HepG2 (cell line): ENCODE data around the gene NEK8. TPM values are rescaled to one million over a fixed set of nuclear protein-coding genes. Genes with fewer than 3 reads are reported as not detected.

Source experiments
- EEA1 ChIP-seq: sonication (generic); formaldehyde crosslinking; IDR thresholded peaks from 2 replicates; pipeline ENCODE4 v1.5.1; 2020; ENCODE audit warnings: mild to moderate bottlenecking, missing genetic modification reagents, borderline replicate concordance
- HDAC6 ChIP-seq: fragments of 200-600 bp; sonication (generic); IDR thresholded peaks from 2 replicates; pipeline ENCODE4 v1.7.0; 2017; ENCODE audit warnings: mild to moderate bottlenecking, antibody characterized with exemption, low read length, low read depth
- JUNB ChIP-seq: sonication (generic); formaldehyde crosslinking; IDR thresholded peaks from 2 replicates; pipeline ENCODE4 v1.8.0; 2022; ENCODE audit warnings: missing genetic modification reagents, mild to moderate bottlenecking, borderline replicate concordance
- LRRFIP1 ChIP-seq: sonication (generic); formaldehyde crosslinking; conservative IDR thresholded peaks from 2 replicates; pipeline ENCODE4 v1.4.0; 2020; ENCODE audit warnings: missing genetic modification reagents
- PPARG ChIP-seq: conservative IDR thresholded peaks from 2 replicates; pipeline ENCODE4 v1.6.1; 2016; ENCODE audit warnings: missing biosample characterization, missing genetic modification reagents
- SP4 ChIP-seq: sonication (generic); formaldehyde crosslinking; IDR thresholded peaks from 2 replicates; pipeline ENCODE4 v1.8.1; 2023; ENCODE audit warnings: mild to moderate bottlenecking, missing genetic modification reagents
- SRSF4 ChIP-seq: fragments of 200-400 bp; formaldehyde crosslinking; IDR thresholded peaks from one replicate; pipeline ENCODE4 v1.6.1; 2018; ENCODE audit warnings: mild to moderate bottlenecking, low read depth, low read length, moderate library complexity; ENCODE audit not compliant: poor library complexity, severe bottlenecking
- TIGD3 ChIP-seq: sonication (generic); formaldehyde crosslinking; IDR thresholded peaks from 2 replicates; pipeline ENCODE4 v1.5.1; 2020; ENCODE audit warnings: mild to moderate bottlenecking, missing genetic modification reagents, borderline replicate concordance
- ZBTB8A ChIP-seq: sonication (generic); formaldehyde crosslinking; IDR thresholded peaks from 2 replicates; pipeline ENCODE4 v1.4.0; 2020; ENCODE audit warnings: mild to moderate bottlenecking, low read depth, missing genetic modification reagents, borderline replicate concordance
- ZNF639 ChIP-seq: conservative IDR thresholded peaks from 2 replicates; pipeline ENCODE4 v1.6.1; 2018; ENCODE audit warnings: missing genetic modification reagents
- ZNF660 ChIP-seq: sonication (generic); formaldehyde crosslinking; IDR thresholded peaks from 2 replicates; pipeline ENCODE4 v1.5.1; 2020; ENCODE audit warnings: mild to moderate bottlenecking, low read depth, missing genetic modification reagents, borderline replicate concordance
- ZNF724P ChIP-seq: sonication (generic); formaldehyde crosslinking; IDR thresholded peaks from 2 replicates; pipeline ENCODE4 v1.8.0; 2022; ENCODE audit warnings: missing genetic modification reagents, borderline replicate concordance
- ZNF788 ChIP-seq: sonication (generic); formaldehyde crosslinking; IDR thresholded peaks from 2 replicates; pipeline ENCODE4 v1.5.0; 2020; ENCODE audit warnings: mild to moderate bottlenecking, missing genetic modification reagents, borderline replicate concordance
- ZUFSP ChIP-seq: sonication (generic); formaldehyde crosslinking; IDR thresholded peaks from 2 replicates; pipeline ENCODE4 v1.9.0; 2021; ENCODE audit warnings: missing genetic modification reagents, mild to moderate bottlenecking, borderline replicate concordance
- polyA plus RNA-seq, 8 experiments: library from polyadenylated mRNA; depleted of rRNA in 3 of 8; stranded (reverse) in 7 of 8; unstranded in 1 of 8; fragments of >200 nt; fragmentation: Illumina TruSeq in 4 of 8; extraction: Trizol in 4 of 8; gene quantifications; 2 replicates each; pipeline versions ENCODE4 v1.2.1 to v1.2.3, GENCODE V29; 2011 to 2016; ENCODE audit warnings: low read depth in 4 of 8, missing spikeins in 1 of 8, mixed read lengths in 1 of 8; ENCODE audit not compliant: insufficient read depth in 1 of 8
- total RNA-seq, 5 experiments: library from RNA; depleted of rRNA; stranded (reverse); fragments of >200 nt; fragmentation: Illumina TruSeq; extraction: Trizol; gene quantifications; 2 replicates each; pipeline ENCODE4 v1.2.3, GENCODE V29; 2016; ENCODE audit warnings: low read depth in 1 of 5
- TF ChIP-seq, protein P1 (sequence below): sonication (generic); formaldehyde crosslinking; IDR thresholded peaks from 2 replicates; pipeline ENCODE4 v1.8.0; 2022; ENCODE audit warnings: missing genetic modification reagents, mild to moderate bottlenecking, moderate library complexity, borderline replicate concordance
- TF ChIP-seq, protein P2 (sequence below): sonication (generic); formaldehyde crosslinking; IDR thresholded peaks from 2 replicates; pipeline ENCODE4 v1.4.0; 2020; ENCODE audit warnings: mild to moderate bottlenecking, missing genetic modification reagents
- TF ChIP-seq, protein P3 (sequence below): IDR thresholded peaks from 2 replicates; pipeline ENCODE4 v1.6.1; 2016

NEK8 gene
- total and polyA plus RNA-seq, 2 of the 13 experiments (the other 11 are each of a cell fraction or from before 2014, with no cell fraction given) = 5.8 to 13.5 TPM

- TF ChIP-seq, protein P1, sequence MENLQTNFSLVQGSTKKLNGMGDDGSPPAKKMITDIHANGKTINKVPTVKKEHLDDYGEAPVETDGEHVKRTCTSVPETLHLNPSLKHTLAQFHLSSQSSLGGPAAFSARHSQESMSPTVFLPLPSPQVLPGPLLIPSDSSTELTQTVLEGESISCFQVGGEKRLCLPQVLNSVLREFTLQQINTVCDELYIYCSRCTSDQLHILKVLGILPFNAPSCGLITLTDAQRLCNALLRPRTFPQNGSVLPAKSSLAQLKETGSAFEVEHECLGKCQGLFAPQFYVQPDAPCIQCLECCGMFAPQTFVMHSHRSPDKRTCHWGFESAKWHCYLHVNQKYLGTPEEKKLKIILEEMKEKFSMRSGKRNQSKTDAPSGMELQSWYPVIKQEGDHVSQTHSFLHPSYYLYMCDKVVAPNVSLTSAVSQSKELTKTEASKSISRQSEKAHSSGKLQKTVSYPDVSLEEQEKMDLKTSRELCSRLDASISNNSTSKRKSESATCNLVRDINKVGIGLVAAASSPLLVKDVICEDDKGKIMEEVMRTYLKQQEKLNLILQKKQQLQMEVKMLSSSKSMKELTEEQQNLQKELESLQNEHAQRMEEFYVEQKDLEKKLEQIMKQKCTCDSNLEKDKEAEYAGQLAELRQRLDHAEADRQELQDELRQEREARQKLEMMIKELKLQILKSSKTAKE = peak; percentile 44; the same call in 1 of the 2 replicates
- no peak for TF ChIP-seq ZNF660
- TF ChIP-seq, protein P2, sequence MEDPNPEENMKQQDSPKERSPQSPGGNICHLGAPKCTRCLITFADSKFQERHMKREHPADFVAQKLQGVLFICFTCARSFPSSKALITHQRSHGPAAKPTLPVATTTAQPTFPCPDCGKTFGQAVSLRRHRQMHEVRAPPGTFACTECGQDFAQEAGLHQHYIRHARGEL (CRISPR knock-in tag) = no peak
- no peak for TF ChIP-seq LRRFIP1 (CRISPR knock-in tag)
- no peak; the same call in 1 of the 2 replicates for TF ChIP-seq SP4 (CRISPR knock-in tag)
- TF ChIP-seq TIGD3 (CRISPR knock-in tag) = no peak
- no peak for TF ChIP-seq ZNF639 (CRISPR knock-in tag)
- TF ChIP-seq EEA1 (CRISPR knock-in tag) = peak; percentile 78
- TF ChIP-seq HDAC6 = no peak
- TF ChIP-seq ZUFSP (CRISPR knock-in tag) = no peak
- no peak for TF ChIP-seq PPARG
- TF ChIP-seq ZBTB8A (CRISPR knock-in tag) = peak; percentile 60; the same call in 1 of the 2 replicates
- TF ChIP-seq ZNF724P (CRISPR knock-in tag) = peak; percentile 79; the same call in 1 of the 2 replicates
- TF ChIP-seq ZNF788 (CRISPR knock-in tag) = no peak; the same call in 1 of the 2 replicates
- peak; percentile 82 for TF ChIP-seq SRSF4
- TF ChIP-seq JUNB (CRISPR knock-in tag) = no peak
- TF ChIP-seq, protein P3, sequence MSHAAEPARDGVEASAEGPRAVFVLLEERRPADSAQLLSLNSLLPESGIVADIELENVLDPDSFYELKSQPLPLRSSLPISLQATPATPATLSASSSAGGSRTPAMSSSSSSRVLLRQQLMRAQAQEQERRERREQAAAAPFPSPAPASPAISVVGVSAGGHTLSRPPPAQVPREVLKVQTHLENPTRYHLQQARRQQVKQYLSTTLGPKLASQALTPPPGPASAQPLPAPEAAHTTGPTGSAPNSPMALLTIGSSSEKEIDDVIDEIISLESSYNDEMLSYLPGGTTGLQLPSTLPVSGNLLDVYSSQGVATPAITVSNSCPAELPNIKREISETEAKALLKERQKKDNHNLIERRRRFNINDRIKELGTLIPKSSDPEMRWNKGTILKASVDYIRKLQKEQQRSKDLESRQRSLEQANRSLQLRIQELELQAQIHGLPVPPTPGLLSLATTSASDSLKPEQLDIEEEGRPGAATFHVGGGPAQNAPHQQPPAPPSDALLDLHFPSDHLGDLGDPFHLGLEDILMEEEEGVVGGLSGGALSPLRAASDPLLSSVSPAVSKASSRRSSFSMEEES (CRISPR knock-in tag) = no peak
These were observed 2.8 kb upstream of the NEK8 start (continued) for GRCh38 chr17:28725660-28726225.
